Liver (tissue), 9 donors: Measurements from ENCODE around the gene VSNL1. TPM values are rescaled to one million over a fixed set of nuclear protein-coding genes. Genes with fewer than 3 reads are reported as not detected.

Experiments used
- DNase-seq: peaks from one replicate; pipeline ENCODE4 v3.0.0-alpha.2; 2017; ENCODE audit warnings: low spot score
- H3K27ac ChIP-seq, 2 donors: one replicate each; pipeline ENCODE4 v1.7.0; 2013; ENCODE audit warnings: inconsistent platforms in 2 of 2, low read length in 2 of 2, control low read depth in 1 of 2, low read depth in 1 of 2, mild to moderate bottlenecking in 1 of 2
- H3K27me3 ChIP-seq, 4 donors: one replicate each; pipeline versions ENCODE4 v1.6.1 to v1.7.0; 2013; ENCODE audit warnings: low read length in 3 of 4, inconsistent platforms in 1 of 4, mild to moderate bottlenecking in 1 of 4, moderate library complexity in 1 of 4; ENCODE audit not compliant: control insufficient read depth in 4 of 4, insufficient read depth in 4 of 4
- H3K36me3 ChIP-seq, 4 donors: one replicate each; pipeline versions ENCODE4 v1.6.1 to v1.7.0; 2013; ENCODE audit warnings: low read length in 3 of 4, mild to moderate bottlenecking in 3 of 4, low read depth in 1 of 4, moderate library complexity in 1 of 4; ENCODE audit not compliant: control insufficient read depth in 4 of 4, insufficient read depth in 3 of 4
- H3K4me1 ChIP-seq, 4 donors: one replicate each; pipeline versions ENCODE4 v1.6.1 to v1.7.0; 2013; ENCODE audit warnings: low read length in 3 of 4, mild to moderate bottlenecking in 3 of 4, moderate library complexity in 1 of 4; ENCODE audit not compliant: control insufficient read depth in 4 of 4, insufficient read depth in 4 of 4
- H3K4me3 ChIP-seq, 3 donors: one replicate each; pipeline versions ENCODE4 v1.6.1 to v1.7.0; 2013; ENCODE audit warnings: low read length in 3 of 3, control low read depth in 1 of 3, low read depth in 1 of 3, mild to moderate bottlenecking in 1 of 3
- H3K9ac ChIP-seq, 2 donors: one replicate each; pipeline ENCODE4 v1.7.0; 2013; ENCODE audit warnings: low read length in 2 of 2, mild to moderate bottlenecking in 2 of 2, moderate library complexity in 2 of 2, control low read depth in 1 of 2, low read depth in 1 of 2
- H3K9me3 ChIP-seq, 4 donors: one replicate each; pipeline versions ENCODE4 v1.6.1 to v1.7.0; 2013; ENCODE audit warnings: low read length in 3 of 4; ENCODE audit not compliant: control insufficient read depth in 4 of 4
- EGR1 ChIP-seq, 2 donors: IDR thresholded peaks; 2 replicates each; pipeline ENCODE4 v1.6.1; 2016 to 2018; ENCODE audit warnings: antibody characterized with exemption in 2 of 2, low read depth in 2 of 2
- FOXA1 ChIP-seq: IDR thresholded peaks from 2 replicates; pipeline ENCODE4 v1.6.1; 2016; ENCODE audit warnings: antibody characterized with exemption
- FOXA2 ChIP-seq: IDR thresholded peaks from 2 replicates; pipeline ENCODE4 v1.6.1; 2016; ENCODE audit warnings: antibody characterized with exemption
- GABPA ChIP-seq, 2 donors: IDR thresholded peaks in 1 of 2; conservative IDR thresholded peaks in 1 of 2; 2 replicates each; pipeline ENCODE4 v1.6.1; 2016; ENCODE audit warnings: antibody characterized with exemption in 2 of 2, mild to moderate bottlenecking in 1 of 2, moderate library complexity in 1 of 2
- HNF4A ChIP-seq, 2 donors: conservative IDR thresholded peaks; 2 replicates each; pipeline ENCODE4 v1.6.1; 2016; ENCODE audit warnings: antibody characterized with exemption in 2 of 2, mild to moderate bottlenecking in 2 of 2
- HNF4G ChIP-seq: IDR thresholded peaks from 2 replicates; pipeline ENCODE4 v1.6.1; 2016; ENCODE audit warnings: antibody characterized with exemption
- JUND ChIP-seq, 2 donors: IDR thresholded peaks; 2 replicates each; pipeline ENCODE4 v1.6.1; 2016; ENCODE audit warnings: antibody characterized with exemption in 2 of 2
- NR2F2 ChIP-seq: IDR thresholded peaks from 2 replicates; pipeline ENCODE4 v1.6.1; 2016; ENCODE audit warnings: antibody characterized with exemption
- RAD21 ChIP-seq, 2 donors: IDR thresholded peaks; 2 replicates each; pipeline ENCODE4 v1.6.1; 2016; ENCODE audit warnings: antibody characterized with exemption in 2 of 2, mild to moderate bottlenecking in 2 of 2
- RXRA ChIP-seq, 2 donors: IDR thresholded peaks; 2 replicates each; pipeline ENCODE4 v1.6.1; 2017 to 2018; ENCODE audit warnings: antibody characterized with exemption in 2 of 2, mild to moderate bottlenecking in 1 of 2
- SP1 ChIP-seq: IDR thresholded peaks from 2 replicates; pipeline ENCODE4 v1.6.1; 2018; ENCODE audit warnings: antibody characterized with exemption, mild to moderate bottlenecking
- TAF1 ChIP-seq: conservative IDR thresholded peaks from 2 replicates; pipeline ENCODE4 v1.6.1; 2016; ENCODE audit warnings: antibody characterized with exemption, mild to moderate bottlenecking
- YY1 ChIP-seq: IDR thresholded peaks from 2 replicates; pipeline ENCODE4 v1.6.1; 2016; ENCODE audit warnings: antibody characterized with exemption, mild to moderate bottlenecking
- WGBS: extraction: QIAGEN DNeasy Blood & Tissue Kit; methylation state at CpG from one replicate; pipeline ENCODE4 v1.1.7; 2013; 5-methylcytosine and 5-hydroxymethylcytosine counted together
- polyA plus RNA-seq, 2 donors: library from polyadenylated mRNA; stranded (reverse) in 1 of 2; unstranded in 1 of 2; fragments of 200-250 nt in 1 of 2; fragments of >200 nt in 1 of 2; fragmentation: Nextera tagmentation in 1 of 2; extraction: Ambion mirVana in 1 of 2; gene quantifications; one replicate each; pipeline versions ENCODE4 v1.2.1 to v1.2.3, GENCODE V29; 2013 to 2015
- total RNA-seq, 2 donors: library from RNA; depleted of rRNA; stranded (reverse); fragments of >200 nt; gene quantifications; one replicate each; pipeline ENCODE4 v1.2.3, GENCODE V29; 2014
- TF ChIP-seq, protein P1 (sequence below): IDR thresholded peaks from 2 replicates; pipeline ENCODE4 v1.6.1; 2016; ENCODE audit warnings: antibody characterized with exemption
- TF ChIP-seq, protein P2 (sequence below): fragments of 150-350 bp; IDR thresholded peaks from 2 replicates; pipeline ENCODE4 v1.5.1; 2017; ENCODE audit warnings: improper control_type of control experiment, low read depth, low read length; ENCODE audit not compliant: missing input control
- TF ChIP-seq, protein P3 (sequence below): IDR thresholded peaks from 2 replicates; pipeline ENCODE4 v1.6.1; 2016; ENCODE audit warnings: antibody characterized with exemption
- TF ChIP-seq, protein P4 (sequence below): IDR thresholded peaks from 2 replicates; pipeline ENCODE4 v1.6.1; 2016; ENCODE audit warnings: antibody characterized with exemption, mild to moderate bottlenecking
- TF ChIP-seq, protein P5 (sequence below): IDR thresholded peaks from 2 replicates; pipeline ENCODE4 v1.6.1; 2016; ENCODE audit warnings: antibody characterized with exemption
- donor health status: healthy.
- donor health status: healthy.
- donor health status: healthy.
- donor health status: healthy.
- donor health status: healthy.

The VSNL1 gene
- total and polyA plus RNA-seq, 4 donors, result 2.2 to 32.9 (median 6.3) TPM

DNA sequence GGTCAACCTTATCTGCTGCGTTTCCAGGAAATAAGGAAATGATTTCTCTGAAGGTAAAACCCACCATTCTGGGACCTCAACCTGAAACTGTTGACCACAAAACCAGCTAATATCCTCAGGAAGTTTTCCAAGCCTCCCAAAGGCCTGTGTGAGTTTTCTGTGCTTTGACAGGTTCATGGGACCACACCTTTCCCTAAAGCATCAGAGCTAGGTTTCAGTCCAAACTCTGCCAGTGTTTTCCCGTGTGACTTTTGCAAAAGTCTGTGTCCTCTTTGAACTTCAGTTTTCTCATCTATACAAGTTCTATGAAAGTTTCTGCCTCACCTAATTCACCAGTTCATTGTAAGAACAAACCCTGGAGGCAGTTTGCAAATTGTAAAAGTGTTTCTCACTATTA, 39.8 kb downstream of the VSNL1 start:
- no peak for TF ChIP-seq YY1
- TF ChIP-seq, protein P1, sequence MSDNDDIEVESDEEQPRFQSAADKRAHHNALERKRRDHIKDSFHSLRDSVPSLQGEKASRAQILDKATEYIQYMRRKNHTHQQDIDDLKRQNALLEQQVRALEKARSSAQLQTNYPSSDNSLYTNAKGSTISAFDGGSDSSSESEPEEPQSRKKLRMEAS, result no peak
- no peak for TF ChIP-seq RAD21 (IDR thresholded peaks at IDR 0.05)
- TF ChIP-seq HNF4A (conservative IDR thresholded peaks at IDR 0.05), result no peak
- no peak for TF ChIP-seq FOXA2
- TF ChIP-seq, protein P2, sequence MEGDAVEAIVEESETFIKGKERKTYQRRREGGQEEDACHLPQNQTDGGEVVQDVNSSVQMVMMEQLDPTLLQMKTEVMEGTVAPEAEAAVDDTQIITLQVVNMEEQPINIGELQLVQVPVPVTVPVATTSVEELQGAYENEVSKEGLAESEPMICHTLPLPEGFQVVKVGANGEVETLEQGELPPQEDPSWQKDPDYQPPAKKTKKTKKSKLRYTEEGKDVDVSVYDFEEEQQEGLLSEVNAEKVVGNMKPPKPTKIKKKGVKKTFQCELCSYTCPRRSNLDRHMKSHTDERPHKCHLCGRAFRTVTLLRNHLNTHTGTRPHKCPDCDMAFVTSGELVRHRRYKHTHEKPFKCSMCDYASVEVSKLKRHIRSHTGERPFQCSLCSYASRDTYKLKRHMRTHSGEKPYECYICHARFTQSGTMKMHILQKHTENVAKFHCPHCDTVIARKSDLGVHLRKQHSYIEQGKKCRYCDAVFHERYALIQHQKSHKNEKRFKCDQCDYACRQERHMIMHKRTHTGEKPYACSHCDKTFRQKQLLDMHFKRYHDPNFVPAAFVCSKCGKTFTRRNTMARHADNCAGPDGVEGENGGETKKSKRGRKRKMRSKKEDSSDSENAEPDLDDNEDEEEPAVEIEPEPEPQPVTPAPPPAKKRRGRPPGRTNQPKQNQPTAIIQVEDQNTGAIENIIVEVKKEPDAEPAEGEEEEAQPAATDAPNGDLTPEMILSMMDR, result no peak
- TF ChIP-seq NR2F2, result no peak
- TF ChIP-seq SP1, result no peak
- TF ChIP-seq TAF1, result no peak
- TF ChIP-seq GABPA (IDR thresholded peaks at IDR 0.05 in 1 of 2, conservative IDR thresholded peaks at IDR 0.05 in 1 of 2), result no peak
- no peak for TF ChIP-seq HNF4G
- TF ChIP-seq EGR1 (IDR thresholded peaks at IDR 0.05; ENCODE audit: low read depth in 2 of 2), result no peak
- TF ChIP-seq, protein P3, sequence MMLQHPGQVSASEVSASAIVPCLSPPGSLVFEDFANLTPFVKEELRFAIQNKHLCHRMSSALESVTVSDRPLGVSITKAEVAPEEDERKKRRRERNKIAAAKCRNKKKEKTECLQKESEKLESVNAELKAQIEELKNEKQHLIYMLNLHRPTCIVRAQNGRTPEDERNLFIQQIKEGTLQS, result no peak
- H3K9me3 ChIP-seq, result no peaks in the 10 kb centered on the region
- no peak overlapping the region for H3K9ac ChIP-seq
- H3K36me3 ChIP-seq, result no peaks in the 10 kb centered on the region
- H3K4me3 ChIP-seq, result no peak overlapping the region
- H3K27ac ChIP-seq, result no peak overlapping the region
- WGBS, result 81% methylated on average over 2 of the region's 2 CpGs
- H3K27me3 ChIP-seq, result no peaks in the 10 kb centered on the region
- no peak for DNase-seq
- no peaks in the 10 kb centered on the region for H3K4me1 ChIP-seq

DNA sequence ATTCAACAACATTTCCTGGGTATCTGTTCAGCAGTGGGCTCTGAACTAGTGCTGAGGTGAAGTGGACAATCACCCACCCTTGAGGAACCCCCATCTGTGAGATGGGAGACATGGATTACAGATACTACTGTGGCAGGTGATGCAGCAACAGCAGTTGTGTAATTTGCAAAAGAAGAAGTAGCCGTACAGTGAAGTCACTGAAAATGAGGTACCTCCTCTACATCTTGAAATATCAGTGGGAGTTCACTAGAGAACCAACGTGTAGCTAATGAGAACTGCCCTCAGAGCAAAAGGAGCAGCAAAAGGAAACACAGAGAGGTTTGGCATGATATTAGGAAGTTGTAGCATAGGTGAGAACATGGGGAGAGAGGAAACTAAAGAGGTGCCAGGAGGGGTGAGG, 41.3 kb downstream of the VSNL1 start:
- H3K27ac ChIP-seq, result no peak overlapping the region
- no peak for TF ChIP-seq JUND (IDR thresholded peaks at IDR 0.05)
- TF ChIP-seq, protein P4, sequence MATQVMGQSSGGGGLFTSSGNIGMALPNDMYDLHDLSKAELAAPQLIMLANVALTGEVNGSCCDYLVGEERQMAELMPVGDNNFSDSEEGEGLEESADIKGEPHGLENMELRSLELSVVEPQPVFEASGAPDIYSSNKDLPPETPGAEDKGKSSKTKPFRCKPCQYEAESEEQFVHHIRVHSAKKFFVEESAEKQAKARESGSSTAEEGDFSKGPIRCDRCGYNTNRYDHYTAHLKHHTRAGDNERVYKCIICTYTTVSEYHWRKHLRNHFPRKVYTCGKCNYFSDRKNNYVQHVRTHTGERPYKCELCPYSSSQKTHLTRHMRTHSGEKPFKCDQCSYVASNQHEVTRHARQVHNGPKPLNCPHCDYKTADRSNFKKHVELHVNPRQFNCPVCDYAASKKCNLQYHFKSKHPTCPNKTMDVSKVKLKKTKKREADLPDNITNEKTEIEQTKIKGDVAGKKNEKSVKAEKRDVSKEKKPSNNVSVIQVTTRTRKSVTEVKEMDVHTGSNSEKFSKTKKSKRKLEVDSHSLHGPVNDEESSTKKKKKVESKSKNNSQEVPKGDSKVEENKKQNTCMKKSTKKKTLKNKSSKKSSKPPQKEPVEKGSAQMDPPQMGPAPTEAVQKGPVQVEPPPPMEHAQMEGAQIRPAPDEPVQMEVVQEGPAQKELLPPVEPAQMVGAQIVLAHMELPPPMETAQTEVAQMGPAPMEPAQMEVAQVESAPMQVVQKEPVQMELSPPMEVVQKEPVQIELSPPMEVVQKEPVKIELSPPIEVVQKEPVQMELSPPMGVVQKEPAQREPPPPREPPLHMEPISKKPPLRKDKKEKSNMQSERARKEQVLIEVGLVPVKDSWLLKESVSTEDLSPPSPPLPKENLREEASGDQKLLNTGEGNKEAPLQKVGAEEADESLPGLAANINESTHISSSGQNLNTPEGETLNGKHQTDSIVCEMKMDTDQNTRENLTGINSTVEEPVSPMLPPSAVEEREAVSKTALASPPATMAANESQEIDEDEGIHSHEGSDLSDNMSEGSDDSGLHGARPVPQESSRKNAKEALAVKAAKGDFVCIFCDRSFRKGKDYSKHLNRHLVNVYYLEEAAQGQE, result no peak
- TF ChIP-seq RXRA (IDR thresholded peaks at IDR 0.05), result no peak
- TF ChIP-seq, protein P3, result no peak
- no peak for TF ChIP-seq FOXA1
- no peak for TF ChIP-seq YY1
- TF ChIP-seq, protein P5, sequence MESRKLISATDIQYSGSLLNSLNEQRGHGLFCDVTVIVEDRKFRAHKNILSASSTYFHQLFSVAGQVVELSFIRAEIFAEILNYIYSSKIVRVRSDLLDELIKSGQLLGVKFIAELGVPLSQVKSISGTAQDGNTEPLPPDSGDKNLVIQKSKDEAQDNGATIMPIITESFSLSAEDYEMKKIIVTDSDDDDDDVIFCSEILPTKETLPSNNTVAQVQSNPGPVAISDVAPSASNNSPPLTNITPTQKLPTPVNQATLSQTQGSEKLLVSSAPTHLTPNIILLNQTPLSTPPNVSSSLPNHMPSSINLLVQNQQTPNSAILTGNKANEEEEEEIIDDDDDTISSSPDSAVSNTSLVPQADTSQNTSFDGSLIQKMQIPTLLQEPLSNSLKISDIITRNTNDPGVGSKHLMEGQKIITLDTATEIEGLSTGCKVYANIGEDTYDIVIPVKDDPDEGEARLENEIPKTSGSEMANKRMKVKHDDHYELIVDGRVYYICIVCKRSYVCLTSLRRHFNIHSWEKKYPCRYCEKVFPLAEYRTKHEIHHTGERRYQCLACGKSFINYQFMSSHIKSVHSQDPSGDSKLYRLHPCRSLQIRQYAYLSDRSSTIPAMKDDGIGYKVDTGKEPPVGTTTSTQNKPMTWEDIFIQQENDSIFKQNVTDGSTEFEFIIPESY, result no peak
- no peak for TF ChIP-seq TAF1
- no peak for TF ChIP-seq HNF4G
- no peak for TF ChIP-seq FOXA2
- TF ChIP-seq, protein P1, result no peak
- TF ChIP-seq HNF4A (conservative IDR thresholded peaks at IDR 0.05), result no peak
- no peak for TF ChIP-seq RAD21 (IDR thresholded peaks at IDR 0.05)
- TF ChIP-seq SP1, result no peak
- TF ChIP-seq EGR1 (IDR thresholded peaks at IDR 0.05; ENCODE audit: low read depth in 2 of 2), result no peak
- H3K9me3 ChIP-seq, result no peaks in the 10 kb centered on the region
- 89% methylated on average over 2 of the region's 2 CpGs for WGBS
- no peak overlapping the region for H3K9ac ChIP-seq
- no peaks in the 10 kb centered on the region for H3K36me3 ChIP-seq
- no peak overlapping the region for H3K4me3 ChIP-seq
- DNase-seq, result no peak
- H3K27me3 ChIP-seq, result no peaks in the 10 kb centered on the region
- no peaks in the 10 kb centered on the region for H3K4me1 ChIP-seq
